IMR-90 (cell line): ENCODE results near the gene FTL. TPM values are rescaled to one million over a fixed set of nuclear protein-coding genes. Genes with fewer than 3 reads are reported as not detected.

Source experiments
- ATAC-seq: fragments of 200-7000 bp; cut with Tn5 transposase; 2 replicates; pipeline ENCODE4 v1.9.1; 2020; ENCODE audit warnings: low read depth, mild to moderate bottlenecking, moderate library complexity
- BruUV-seq: library from RNA; stranded (reverse); fragments of 400-500 nt; replicated peaks from 2 replicates; lab custom pipeline; 2021; lab: Mats Ljungman, UMichigan
- CTCF ChIA-PET: fragments of 300-600 bp; formaldehyde crosslinking; extraction: SDS; loops from one replicate; lab custom pipeline; 2021; ENCODE audit warnings: antibody characterized with exemption; lab: Yijun Ruan, JAX
- POLR2A ChIA-PET: fragments of 300-600 bp; sonication (Branson Sonifier 250); formaldehyde crosslinking; loops from one replicate; lab custom pipeline; 2022; ENCODE audit warnings: antibody characterized with exemption; ENCODE audit not compliant: unreplicated experiment; lab: Charles Lee
- DNase-seq: peaks from one replicate; pipeline ENCODE4 v3.0.0; 2013
- H2AFZ ChIP-seq: replicated peaks from 2 replicates; pipeline ENCODE3; 2013; ENCODE audit warnings: low read length, mild to moderate bottlenecking; ENCODE audit not compliant: poor library complexity
- H2AK5ac ChIP-seq: 2 replicates; pipeline ENCODE4 v1.6.1; 2013; ENCODE audit warnings: low read depth, low read length, inconsistent platforms
- H2AK9ac ChIP-seq: replicated peaks from 2 replicates; pipeline ENCODE3; 2013; ENCODE audit warnings: mild to moderate bottlenecking, low read depth, low read length, moderate library complexity; ENCODE audit not compliant: poor library complexity
- H2BK120ac ChIP-seq: 2 replicates; pipeline ENCODE4 v1.6.1; 2013; ENCODE audit warnings: low read depth, low read length, inconsistent platforms
- H2BK15ac ChIP-seq: 3 replicates; pipeline ENCODE4 v1.6.1; 2013; ENCODE audit warnings: low read depth, low read length, inconsistent platforms
- H2BK20ac ChIP-seq: 2 replicates; pipeline ENCODE4 v1.6.1; 2013; ENCODE audit warnings: low read depth, mild to moderate bottlenecking, inconsistent platforms, low read length, moderate library complexity
- H2BK5ac ChIP-seq: 2 replicates; pipeline ENCODE4 v1.6.1; 2013; ENCODE audit warnings: mild to moderate bottlenecking, low read depth, low read length, inconsistent platforms; ENCODE audit not compliant: poor library complexity, severe bottlenecking
- H3K14ac ChIP-seq: replicated peaks from 2 replicates; pipeline ENCODE4 v1.6.1; 2013; ENCODE audit warnings: low read depth, low read length, inconsistent platforms
- H3K18ac ChIP-seq: 2 replicates; pipeline ENCODE4 v1.6.1; 2013; ENCODE audit warnings: low read depth, low read length, control low read depth
- H3K23ac ChIP-seq: 2 replicates; pipeline ENCODE4 v1.6.1; 2013; ENCODE audit warnings: low read depth, low read length, inconsistent platforms
- H3K27ac ChIP-seq: 2 replicates; pipeline ENCODE4 v1.5.1; 2013; ENCODE audit warnings: mild to moderate bottlenecking, control low read depth, low read length; ENCODE audit not compliant: insufficient read depth
- H3K27me3 ChIP-seq: 2 replicates; pipeline ENCODE4 v1.6.1; 2013; ENCODE audit warnings: low read length; ENCODE audit not compliant: control insufficient read depth, insufficient read depth
- H3K36me3 ChIP-seq: 2 replicates; pipeline ENCODE4 v1.6.1; 2013; ENCODE audit warnings: low read length, mixed read lengths; ENCODE audit not compliant: control insufficient read depth, insufficient read depth
- H3K4ac ChIP-seq: 2 replicates; pipeline ENCODE4 v1.6.1; 2013; ENCODE audit warnings: low read depth, low read length, inconsistent platforms
- H3K4me1 ChIP-seq: 2 replicates; pipeline ENCODE4 v1.6.1; 2013; ENCODE audit warnings: low read length, mixed read lengths; ENCODE audit not compliant: control insufficient read depth, insufficient read depth
- H3K4me2 ChIP-seq: 2 replicates; pipeline ENCODE4 v1.6.1; 2013; ENCODE audit warnings: low read depth, mild to moderate bottlenecking, control low read depth, low read length, moderate library complexity
- H3K4me3 ChIP-seq: 2 replicates; pipeline ENCODE4 v1.5.1; 2013; ENCODE audit warnings: low read depth, mild to moderate bottlenecking, control low read depth, low read length, moderate library complexity; ENCODE audit not compliant: insufficient read depth
- H3K56ac ChIP-seq: 2 replicates; pipeline ENCODE4 v1.6.1; 2013; ENCODE audit warnings: low read length, inconsistent platforms; ENCODE audit not compliant: insufficient read depth; ENCODE audit errors: extremely low read depth
- H3K79me1 ChIP-seq, 2 experiments: 2 replicates each; pipeline ENCODE4 v1.6.1; 2013; ENCODE audit warnings: low read length in 2 of 2, inconsistent platforms in 1 of 2, low read depth in 1 of 2
- H3K9ac ChIP-seq: 2 replicates; pipeline ENCODE4 v1.6.1; 2013; ENCODE audit warnings: low read depth, low read length, control low read depth
- H3K9me1 ChIP-seq: 2 replicates; pipeline ENCODE4 v1.6.1; 2013; ENCODE audit warnings: low read length, inconsistent platforms; ENCODE audit not compliant: insufficient read depth
- H3K9me3 ChIP-seq: 2 replicates; pipeline ENCODE4 v1.6.1; 2013; ENCODE audit warnings: low read length; ENCODE audit not compliant: control insufficient read depth, insufficient read depth
- H4K20me1 ChIP-seq: 2 replicates; pipeline ENCODE4 v1.6.1; 2013; ENCODE audit warnings: low read length, inconsistent platforms; ENCODE audit not compliant: insufficient read depth
- H4K5ac ChIP-seq: 2 replicates; pipeline ENCODE4 v1.6.1; 2013; ENCODE audit warnings: mild to moderate bottlenecking, low read depth, low read length, control low read depth
- H4K8ac ChIP-seq, 2 experiments: 2 replicates each; pipeline ENCODE4 v1.6.1; 2013; ENCODE audit warnings: low read depth in 2 of 2, low read length in 2 of 2, control low read depth in 1 of 2, inconsistent platforms in 1 of 2
- H4K91ac ChIP-seq: 2 replicates; pipeline ENCODE4 v1.6.1; 2013; ENCODE audit warnings: low read depth, low read length, inconsistent platforms; ENCODE audit not compliant: insufficient read depth
- CEBPB ChIP-seq: IDR thresholded peaks from 2 replicates; pipeline ENCODE4 v1.6.1; 2012; ENCODE audit warnings: low read depth, low read length, improper control_type of control experiment
- ELK1 ChIP-seq: fragments of 150-350 bp; IDR thresholded peaks from 2 replicates; pipeline ENCODE4 v1.6.1; 2016; ENCODE audit warnings: low read depth, mild to moderate bottlenecking, low read length, moderate library complexity, borderline replicate concordance
- FOS ChIP-seq: fragments of 150-350 bp; IDR thresholded peaks from 2 replicates; pipeline ENCODE4 v1.6.1; 2016; ENCODE audit warnings: low read depth, low read length
- MXI1 ChIP-seq: IDR thresholded peaks from 2 replicates; pipeline ENCODE4 v1.6.1; 2012; ENCODE audit warnings: low read depth, mild to moderate bottlenecking, low read length, moderate library complexity, borderline replicate concordance
- NFE2L2 ChIP-seq: fragments of 150-350 bp; IDR thresholded peaks from 2 replicates; pipeline ENCODE4 v1.6.1; 2016; ENCODE audit warnings: low read depth, mild to moderate bottlenecking, low read length
- POLR2A ChIP-seq: IDR thresholded peaks from 2 replicates; pipeline ENCODE4 v1.6.1; 2012; ENCODE audit warnings: mild to moderate bottlenecking, low read depth, low read length
- RAD21 ChIP-seq: IDR thresholded peaks from 2 replicates; pipeline ENCODE4 v1.6.1; 2012; ENCODE audit warnings: low read length, improper control_type of control experiment
- SMC3 ChIP-seq: fragments of 150-350 bp; IDR thresholded peaks from 2 replicates; pipeline ENCODE4 v1.6.1; 2016; ENCODE audit warnings: low read depth, mild to moderate bottlenecking, antibody characterized with exemption, low read length, moderate library complexity
- WGBS, 2 experiments: methylation state at CpG; one replicate each; pipeline versions ENCODE4 v1.1.5 to v1.1.7; 2013; ENCODE audit warnings: missing lambda C conversion rate in 2 of 2; ENCODE audit not compliant: insufficient read length in 1 of 2; ENCODE audit errors: extremely low coverage in 2 of 2; 5-methylcytosine and 5-hydroxymethylcytosine counted together
- dilution Hi-C: fragments of 300-500 bp; cut with HindIII; formaldehyde crosslinking; loops from one replicate; pipeline ENCODE4 v1.14.3; 2018; ENCODE audit warnings: low sequenced_read_pairs; ENCODE audit not compliant: unreplicated experiment
- in situ Hi-C: fragments of 300-500 bp; cut with MboI; formaldehyde crosslinking; loops from 3 replicates; pipeline ENCODE4 v1.14.3; 2019; ENCODE audit warnings: low sequenced_read_pairs, inconsistent platforms, mixed read lengths
- intact Hi-C: fragments of 100-400 bp; cut with micrococcal nuclease; formaldehyde crosslinking; loops from 2 replicates; pipeline ENCODE4 v1.10.0; 2022
- polyA plus RNA-seq, 3 experiments: library from polyadenylated mRNA; depleted of rRNA; stranded (reverse); fragments of >200 nt; gene quantifications; 2 replicates each; pipeline ENCODE4 v1.2.3, GENCODE V29; 2012; ENCODE audit warnings: low replicate concordance in 1 of 3
- total RNA-seq: library from RNA; depleted of rRNA; stranded (reverse); fragments of >200 nt; gene quantifications from 2 replicates; pipeline ENCODE4 v1.2.3, GENCODE V29; 2012
- TF ChIP-seq, protein P1 (sequence below): conservative IDR thresholded peaks from 2 replicates; pipeline ENCODE4 v1.5.1; 2012; ENCODE audit warnings: mild to moderate bottlenecking, low read depth, low read length, improper control_type of control experiment

FTL gene
- total and polyA plus RNA-seq, 2 of the 4 experiments (the other 2 are of a cell fraction): 1,057 to 2,944 TPM

- H2AK9ac ChIP-seq: no peak overlapping the region
- H3K4me3 ChIP-seq: no peak overlapping the region
- H2AK5ac ChIP-seq: peak overlapping the region; percentile 2; the same call in 1 of the 2 replicates
- H4K8ac ChIP-seq: no peak overlapping the region
- H3K4me1 ChIP-seq: peaks cover 11% of the 10 kb centered on the region
- H4K20me1 ChIP-seq: no peaks in the 10 kb centered on the region
- no peak overlapping the region for H3K4ac ChIP-seq
- ChIA-PET POLR2A (interaction anchor here (0.8 kb wide), 1 partner anchor 35 kb away, joined by 8 read pairs; no protein-coding TSS in a partner anchor), CTCF (no interaction called here)
- H3K23ac ChIP-seq: no peak overlapping the region
- intact Hi-C loops (no loop called here), dilution Hi-C loops (no loop called here), in situ Hi-C loops (no loop called here)
- H3K36me3 ChIP-seq: no peaks in the 10 kb centered on the region
- DNase-seq (peak; percentile 58), ATAC-seq (no peak)
- no peak overlapping the region for H3K18ac ChIP-seq
- no peak overlapping the region for H3K9ac ChIP-seq
- WGBS, 2 experiments: no CpG with 5 or more reads among the region's 15 CpGs
- H3K9me3 ChIP-seq: no peaks in the 10 kb centered on the region
- no peak overlapping the region for H3K4me2 ChIP-seq
- H4K91ac ChIP-seq: no peak overlapping the region
- no peak overlapping the region for H2BK5ac ChIP-seq
- peaks cover 0 to 5% of the 10 kb centered on the region in 2 experiments; a peak in 1 of 4 replicates for H3K79me1 ChIP-seq
- H4K5ac ChIP-seq: no peak overlapping the region
- no peak overlapping the region for H3K14ac ChIP-seq
- no peak overlapping the region; the same call in 1 of the 2 replicates for H3K56ac ChIP-seq
- H3K27me3 ChIP-seq: no peaks in the 10 kb centered on the region
- no TSS peak for BruUV-seq
- H3K27ac ChIP-seq: no peak overlapping the region
- peaks cover 9% of the 10 kb centered on the region; the same call in 1 of the 2 replicates for H3K9me1 ChIP-seq
- H2AFZ ChIP-seq: no peak overlapping the region
- H2BK15ac ChIP-seq: no peak overlapping the region
- no peak overlapping the region for H2BK20ac ChIP-seq
- TF ChIP-seq NFE2L2 (no peak), SMC3 (no peak), RAD21 (no peak), MXI1 (no peak), POLR2A (no peak), FOS (no peak), CEBPB (no peak), ELK1 (no peak)
- TF ChIP-seq, protein P1, sequence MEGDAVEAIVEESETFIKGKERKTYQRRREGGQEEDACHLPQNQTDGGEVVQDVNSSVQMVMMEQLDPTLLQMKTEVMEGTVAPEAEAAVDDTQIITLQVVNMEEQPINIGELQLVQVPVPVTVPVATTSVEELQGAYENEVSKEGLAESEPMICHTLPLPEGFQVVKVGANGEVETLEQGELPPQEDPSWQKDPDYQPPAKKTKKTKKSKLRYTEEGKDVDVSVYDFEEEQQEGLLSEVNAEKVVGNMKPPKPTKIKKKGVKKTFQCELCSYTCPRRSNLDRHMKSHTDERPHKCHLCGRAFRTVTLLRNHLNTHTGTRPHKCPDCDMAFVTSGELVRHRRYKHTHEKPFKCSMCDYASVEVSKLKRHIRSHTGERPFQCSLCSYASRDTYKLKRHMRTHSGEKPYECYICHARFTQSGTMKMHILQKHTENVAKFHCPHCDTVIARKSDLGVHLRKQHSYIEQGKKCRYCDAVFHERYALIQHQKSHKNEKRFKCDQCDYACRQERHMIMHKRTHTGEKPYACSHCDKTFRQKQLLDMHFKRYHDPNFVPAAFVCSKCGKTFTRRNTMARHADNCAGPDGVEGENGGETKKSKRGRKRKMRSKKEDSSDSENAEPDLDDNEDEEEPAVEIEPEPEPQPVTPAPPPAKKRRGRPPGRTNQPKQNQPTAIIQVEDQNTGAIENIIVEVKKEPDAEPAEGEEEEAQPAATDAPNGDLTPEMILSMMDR: no peak
- H2BK120ac ChIP-seq: no peak overlapping the region
Observed at GRCh38 chr19:48928164-48929025, 36.7 kb upstream of the FTL start.
